NCI-H2196 (cell line): ENCODE data around the gene CHMP2A.
"Not testable (repeated sequence)": the region's sequence is repeated elsewhere in the genome, so short reads cannot be mapped to it uniquely, and the experiment has no call there.

Source experiments
- DNase-seq: peaks from one replicate; lab custom pipeline; 2025; ENCODE audit not compliant: unreplicated experiment; lab: John Stamatoyannopoulos, UW

CHMP2A gene

DNA sequence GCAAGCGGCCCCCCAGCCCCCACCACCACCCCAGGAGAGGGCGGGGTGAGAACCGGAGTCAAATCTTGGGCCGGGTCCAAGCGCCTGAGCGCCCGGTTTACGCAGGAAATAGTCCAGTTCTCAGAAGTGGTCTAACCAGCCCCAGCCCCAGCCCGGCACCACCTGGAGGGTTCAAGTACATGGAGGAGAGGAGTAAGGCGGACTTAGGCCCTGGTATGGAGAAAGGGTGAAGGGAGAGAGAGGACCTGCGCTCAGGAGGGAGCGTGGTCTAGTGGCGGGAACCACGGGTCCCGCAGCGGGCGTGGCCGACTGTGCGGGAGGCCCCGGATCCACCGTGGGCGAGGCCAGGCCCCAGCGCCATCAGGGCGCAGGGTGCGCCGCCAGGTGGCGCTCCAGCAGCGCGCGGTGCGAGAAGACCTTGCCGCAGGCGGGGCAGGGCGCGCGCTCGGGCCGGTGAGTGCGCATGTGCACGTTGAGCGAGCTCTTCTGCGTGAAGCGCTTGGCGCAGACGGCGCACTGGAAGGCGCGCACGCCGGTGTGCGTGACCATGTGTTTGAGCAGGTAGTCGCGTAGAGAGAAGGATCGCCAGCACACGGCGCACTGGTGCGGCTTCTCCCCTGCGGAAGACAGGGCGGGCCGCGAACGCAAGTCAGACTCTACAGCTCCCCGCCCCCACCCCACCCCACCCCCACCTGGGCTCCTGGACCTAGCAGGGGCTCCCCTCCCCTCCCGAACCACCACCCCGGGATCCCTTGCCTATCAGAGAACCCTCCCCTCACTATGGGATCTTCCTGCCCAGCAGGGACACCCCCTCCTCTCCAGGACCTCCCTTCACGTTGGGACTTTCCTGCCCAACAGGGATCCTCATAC, 41.0 kb downstream of the CHMP2A start:
- DNase-seq = peak; percentile 98

DNA sequence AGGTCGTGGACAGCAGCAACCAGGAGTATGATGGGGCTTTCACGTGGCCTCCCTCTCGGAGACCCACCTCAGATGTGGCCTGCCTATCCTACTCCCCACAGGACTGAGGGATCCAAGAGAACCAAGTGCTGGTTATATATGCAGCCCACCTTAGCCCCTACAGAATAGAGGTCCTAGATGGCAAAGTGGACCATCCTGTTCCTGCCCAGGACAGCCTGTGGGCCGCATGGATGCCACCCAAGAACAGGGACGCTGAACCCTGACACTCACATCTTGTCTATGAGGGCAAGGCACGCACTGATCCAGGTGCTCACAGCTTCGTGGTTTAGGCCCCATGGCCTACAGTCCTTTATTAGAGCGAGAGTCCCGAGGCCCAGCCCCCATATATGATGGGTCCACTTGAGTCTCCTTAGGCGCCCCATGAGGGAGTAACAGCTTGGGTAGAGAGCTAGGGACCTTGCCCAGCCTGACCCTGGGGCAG, 41.7 kb downstream of the CHMP2A start:
- DNase-seq = no peak

DNA sequence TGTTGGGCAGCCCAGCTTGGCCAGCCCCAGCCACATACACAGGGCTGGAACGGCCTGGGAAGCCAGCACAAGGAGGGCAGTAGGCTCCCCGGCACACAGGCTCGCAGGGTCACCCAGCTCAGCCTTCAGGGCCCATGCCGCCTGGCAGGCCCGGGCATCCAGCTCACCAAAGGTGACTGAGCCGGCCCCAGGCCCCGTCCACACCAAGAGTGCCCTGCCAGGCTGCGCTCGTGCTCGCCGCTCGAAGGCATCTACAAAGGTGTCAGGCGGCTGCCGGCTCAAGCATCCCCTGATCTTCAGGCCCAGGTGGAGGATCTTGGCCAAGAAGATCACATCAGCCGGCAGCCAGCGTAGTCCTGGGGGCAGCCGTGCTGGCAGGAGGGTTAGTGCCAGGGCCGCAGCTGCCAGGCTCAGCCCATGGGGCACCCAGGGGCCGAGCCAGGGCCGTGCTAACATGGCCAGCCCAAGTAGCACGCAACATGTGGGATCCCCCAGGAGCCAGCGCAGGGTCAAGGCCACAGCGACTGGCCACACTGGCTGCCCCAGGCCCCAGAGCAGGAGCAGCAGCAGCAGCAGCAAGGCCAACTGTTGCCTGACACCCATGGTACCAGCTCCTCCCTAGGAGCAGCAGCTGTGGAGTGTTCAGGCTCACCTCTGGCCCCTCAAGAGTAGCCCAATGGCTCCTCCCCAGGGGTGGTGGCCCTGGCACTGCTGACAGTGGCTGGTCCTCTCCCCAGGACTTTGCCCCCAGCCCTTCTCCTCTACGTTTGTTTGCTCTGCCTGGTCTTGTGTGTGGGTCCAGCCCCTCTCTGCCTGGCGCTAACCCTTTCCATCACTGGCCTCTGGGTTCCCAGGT, 43.3 kb downstream of the CHMP2A start, which contains the start of gene SLC27A5:
TSS of gene SLC27A5 (minus strand) at position 640 of the 856 bp plus-strand sequence. CDS start at position 603, 37 bp downstream.
- DNase-seq = no peak

DNA sequence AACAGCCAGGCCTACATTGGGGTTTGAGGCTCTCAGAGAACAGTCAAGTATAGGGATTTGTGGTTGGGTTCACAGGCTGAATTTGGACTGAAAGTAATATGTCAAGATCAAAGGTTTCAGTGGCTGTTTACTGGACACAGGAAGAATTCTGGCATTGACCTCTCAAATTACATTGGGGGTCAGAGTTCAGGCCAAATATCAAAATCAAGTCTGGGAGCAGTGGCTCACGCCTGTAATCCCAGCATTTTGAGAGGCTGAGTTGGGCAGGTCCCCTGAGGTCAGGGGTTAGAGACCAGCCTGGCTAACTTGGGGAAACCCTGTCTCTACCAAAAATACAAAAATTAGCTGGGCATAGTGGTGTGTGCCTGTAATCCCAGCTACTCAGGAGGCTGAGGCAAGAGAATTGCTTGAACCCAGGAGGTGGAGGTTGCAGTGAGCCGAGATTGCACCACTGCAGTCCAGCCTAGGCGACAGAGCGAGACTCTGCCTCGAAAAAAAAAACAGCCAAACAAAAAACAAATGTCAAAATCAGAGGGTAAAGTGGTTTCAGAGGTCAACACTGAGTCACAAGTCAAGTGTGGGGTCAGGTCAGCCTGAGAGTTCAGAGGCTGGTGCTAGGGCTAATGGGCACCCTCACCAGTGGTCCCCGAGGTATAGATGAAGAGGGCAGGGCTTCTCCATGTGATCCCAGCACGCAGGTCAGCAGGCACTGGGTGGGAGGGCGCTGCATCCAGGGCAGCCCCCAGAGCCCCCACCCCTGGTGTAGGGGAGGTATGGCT, 44.6 kb downstream of the CHMP2A start:
- DNase-seq = no peak

DNA sequence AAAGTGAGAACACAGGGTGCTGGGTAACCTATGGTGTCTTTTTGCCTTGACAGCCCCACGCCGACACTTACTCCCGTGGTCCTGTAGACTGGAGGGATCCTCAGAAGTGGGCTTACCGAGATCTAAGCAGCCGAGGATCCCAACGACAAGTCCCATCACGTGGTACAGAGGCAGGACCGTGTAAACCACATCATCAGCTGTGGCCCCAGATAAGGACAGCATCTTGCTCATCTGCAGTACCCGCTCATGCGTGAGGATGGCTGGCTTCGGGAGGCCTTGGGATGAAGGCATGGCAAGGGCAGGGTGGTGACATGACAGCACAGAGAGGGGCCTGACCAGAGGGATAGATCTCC, 45.2 kb downstream of the CHMP2A start:
- no peak for DNase-seq

DNA sequence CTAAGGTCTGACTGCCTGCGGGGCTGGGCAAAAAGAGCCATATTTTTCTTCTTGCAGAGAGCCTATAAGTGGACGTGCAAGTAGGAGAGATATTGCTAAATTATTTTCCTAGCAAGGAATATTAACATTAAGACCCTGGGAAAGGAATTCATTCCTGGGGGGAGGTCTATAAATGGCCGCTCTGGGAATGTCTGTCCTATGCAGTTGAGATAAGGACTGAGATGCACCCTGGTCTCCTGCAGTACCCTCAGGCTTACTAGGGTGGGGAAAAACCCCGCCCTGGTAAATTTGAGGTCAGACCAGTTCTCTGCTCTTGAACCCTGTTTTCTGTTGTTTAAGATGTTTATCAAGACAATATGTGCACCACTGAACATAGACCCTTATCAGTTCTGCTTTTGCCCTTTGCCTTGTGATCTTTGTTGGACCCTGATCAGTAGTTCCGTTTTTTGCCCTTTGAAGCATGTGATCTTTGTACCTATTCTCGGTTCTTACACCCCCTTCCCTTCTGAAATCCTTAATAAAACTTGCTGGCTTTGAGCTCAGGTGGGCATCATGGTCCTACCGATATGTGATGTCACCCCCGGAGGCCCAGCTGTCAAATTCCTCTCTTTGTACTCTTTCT, 47.2 kb downstream of the CHMP2A start:
- not testable (repeated sequence) for DNase-seq
